RWPE1 (cell line): Measurements from ENCODE around the gene PSD4.
"Not testable (repeated sequence)": the region's sequence is repeated elsewhere in the genome, so short reads cannot be mapped to it uniquely, and the experiment has no call there.

Experiments used
- CTCF ChIA-PET: fragments of 350-600 bp; sonication (Branson Sonifier 250); formaldehyde crosslinking; extraction: SDS; loops from one replicate; lab custom pipeline; 2021; lab: Yijun Ruan, JAX
- POLR2A ChIA-PET: fragments of 400-600 bp; formaldehyde crosslinking; extraction: SDS; loops from one replicate; lab custom pipeline; 2020; ENCODE audit warnings: antibody characterized with exemption; ENCODE audit not compliant: low non-redundant PET; lab: Yijun Ruan, JAX
- DNase-seq: peaks from one replicate; pipeline ENCODE4 v3.0.0; 2012; ENCODE audit warnings: low spot score
- H3K27ac ChIP-seq: fragments of 450-650 bp; 2 replicates; pipeline ENCODE4 v1.5.1; 2017
- TF ChIP-seq, protein P1 (sequence below): fragments of 450-650 bp; conservative IDR thresholded peaks from 2 replicates; pipeline ENCODE4 v1.5.1; 2017; ENCODE audit warnings: low read depth, mild to moderate bottlenecking

The PSD4 gene

DNA sequence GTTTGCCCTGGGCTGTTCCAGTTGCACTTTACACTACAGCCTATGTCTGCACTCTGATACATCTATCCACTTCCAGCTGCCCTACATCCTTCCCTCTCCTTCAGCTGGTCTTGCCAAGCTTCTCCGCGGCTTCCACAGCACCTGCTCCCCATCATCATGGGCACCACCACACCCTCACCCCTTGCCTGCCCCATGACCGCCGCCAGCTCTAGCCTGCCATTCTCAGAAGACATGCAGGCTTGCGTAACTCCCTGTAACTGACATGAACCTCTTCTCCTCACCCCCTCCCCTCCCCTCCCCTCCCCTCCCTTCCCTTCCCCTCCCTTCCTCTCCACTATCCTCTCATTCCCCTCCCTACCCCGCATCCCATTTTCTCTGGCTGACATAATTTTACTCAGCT lies 59.0 kb downstream of the PSD4 start:
- CTCF ChIA-PET = interaction anchor here (0.5 to 1.5 kb wide), 2 partner anchors 34 to 151 kb away, joined by 3 to 5 read pairs; no protein-coding TSS in a partner anchor
- POLR2A ChIA-PET = no interaction called here
- H3K27ac ChIP-seq = 0 out of 2 replicates have a peak overlapping the region, but pooled peaks have one; percentile 4
- TF ChIP-seq, protein P1, sequence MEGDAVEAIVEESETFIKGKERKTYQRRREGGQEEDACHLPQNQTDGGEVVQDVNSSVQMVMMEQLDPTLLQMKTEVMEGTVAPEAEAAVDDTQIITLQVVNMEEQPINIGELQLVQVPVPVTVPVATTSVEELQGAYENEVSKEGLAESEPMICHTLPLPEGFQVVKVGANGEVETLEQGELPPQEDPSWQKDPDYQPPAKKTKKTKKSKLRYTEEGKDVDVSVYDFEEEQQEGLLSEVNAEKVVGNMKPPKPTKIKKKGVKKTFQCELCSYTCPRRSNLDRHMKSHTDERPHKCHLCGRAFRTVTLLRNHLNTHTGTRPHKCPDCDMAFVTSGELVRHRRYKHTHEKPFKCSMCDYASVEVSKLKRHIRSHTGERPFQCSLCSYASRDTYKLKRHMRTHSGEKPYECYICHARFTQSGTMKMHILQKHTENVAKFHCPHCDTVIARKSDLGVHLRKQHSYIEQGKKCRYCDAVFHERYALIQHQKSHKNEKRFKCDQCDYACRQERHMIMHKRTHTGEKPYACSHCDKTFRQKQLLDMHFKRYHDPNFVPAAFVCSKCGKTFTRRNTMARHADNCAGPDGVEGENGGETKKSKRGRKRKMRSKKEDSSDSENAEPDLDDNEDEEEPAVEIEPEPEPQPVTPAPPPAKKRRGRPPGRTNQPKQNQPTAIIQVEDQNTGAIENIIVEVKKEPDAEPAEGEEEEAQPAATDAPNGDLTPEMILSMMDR = no peak
- DNase-seq = no peak

DNA sequence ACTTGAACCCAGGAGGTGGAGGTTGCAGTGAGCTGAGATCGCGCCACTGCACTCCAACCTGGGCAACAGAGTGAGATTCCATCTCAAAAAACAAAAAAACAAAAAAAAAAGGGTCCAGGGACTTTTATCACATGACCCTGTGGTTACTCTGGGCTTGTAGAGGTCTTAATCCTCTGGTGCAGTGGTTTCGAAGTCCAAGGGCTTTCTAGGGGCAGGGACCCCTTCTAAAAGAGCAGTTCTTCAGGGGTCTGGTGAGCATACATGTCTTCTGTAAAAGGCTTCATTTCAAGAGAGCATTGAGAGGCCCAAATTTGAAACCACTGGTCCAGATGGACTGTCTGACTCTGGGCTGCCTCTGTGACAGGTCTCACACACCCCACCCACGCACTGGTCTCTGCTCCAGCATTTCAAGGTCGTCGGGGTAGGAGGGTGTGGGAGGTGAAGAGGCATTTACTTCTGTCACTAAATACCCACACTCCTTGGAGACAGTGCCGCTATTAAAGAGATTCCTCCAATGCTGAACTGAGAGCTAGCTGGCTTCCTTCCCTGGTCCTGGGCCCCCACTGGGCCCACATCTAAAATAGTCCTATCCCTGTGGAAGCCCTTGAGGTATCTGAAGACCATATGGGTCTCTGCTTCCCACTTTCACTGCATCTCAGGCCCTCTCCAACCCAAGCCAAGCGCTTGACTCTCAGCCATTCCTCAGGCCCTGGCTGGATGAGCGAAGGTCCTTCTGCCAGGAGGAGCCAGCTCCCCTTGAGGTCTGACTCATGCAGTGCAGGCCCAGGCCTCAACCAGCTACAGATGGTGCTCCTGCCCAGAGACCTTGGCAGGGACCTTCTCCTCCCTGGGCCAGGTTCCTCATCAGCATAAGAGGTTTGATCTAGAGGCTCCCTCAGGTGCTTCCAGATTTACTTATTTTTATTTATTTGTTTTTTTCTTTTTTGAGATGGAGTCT lies 60.1 kb downstream of the PSD4 start:
- peak overlapping the region; percentile 48 for H3K27ac ChIP-seq
- ChIA-PET CTCF (interaction anchor here (0.6 kb wide), 1 partner anchor 176 kb away, joined by 3 read pairs; no protein-coding TSS in a partner anchor), POLR2A (no interaction called here)
- TF ChIP-seq, protein P1 = no peak
- no peak for DNase-seq

DNA sequence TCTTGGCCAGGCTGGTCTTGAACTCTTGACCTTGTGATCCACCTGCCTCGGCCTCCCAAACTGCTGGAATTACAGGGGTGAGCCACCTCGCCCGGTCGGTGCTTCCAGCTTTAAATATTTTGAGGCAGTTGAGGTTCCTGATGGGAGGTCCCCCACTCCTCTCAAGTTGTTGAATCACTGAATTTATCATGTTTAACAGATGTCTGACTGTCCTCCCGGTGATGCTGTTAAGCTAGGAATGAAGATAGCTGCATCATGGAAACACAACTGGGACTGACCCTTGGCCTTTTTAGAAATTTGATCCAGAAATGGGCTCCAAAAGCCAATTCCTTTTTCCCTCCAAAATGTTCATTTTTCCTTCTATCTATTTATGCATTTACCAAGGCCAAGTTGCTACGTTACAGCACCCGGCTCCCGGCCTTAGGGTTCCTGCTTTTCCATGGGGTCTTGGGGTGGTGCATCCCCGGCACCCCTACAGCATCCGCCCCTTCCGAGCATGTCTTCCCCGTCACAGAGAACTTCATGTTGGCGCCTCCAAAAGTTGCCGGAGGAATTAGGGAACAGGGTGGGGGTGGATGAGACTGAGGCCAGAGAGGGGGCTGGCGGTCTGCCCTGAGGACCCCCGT lies 61.1 kb downstream of the PSD4 start:
- ChIA-PET CTCF (no interaction called here), POLR2A (no interaction called here)
- TF ChIP-seq, protein P1 = no peak
- peak overlapping the region; percentile 48 for H3K27ac ChIP-seq
- DNase-seq = no peak

DNA sequence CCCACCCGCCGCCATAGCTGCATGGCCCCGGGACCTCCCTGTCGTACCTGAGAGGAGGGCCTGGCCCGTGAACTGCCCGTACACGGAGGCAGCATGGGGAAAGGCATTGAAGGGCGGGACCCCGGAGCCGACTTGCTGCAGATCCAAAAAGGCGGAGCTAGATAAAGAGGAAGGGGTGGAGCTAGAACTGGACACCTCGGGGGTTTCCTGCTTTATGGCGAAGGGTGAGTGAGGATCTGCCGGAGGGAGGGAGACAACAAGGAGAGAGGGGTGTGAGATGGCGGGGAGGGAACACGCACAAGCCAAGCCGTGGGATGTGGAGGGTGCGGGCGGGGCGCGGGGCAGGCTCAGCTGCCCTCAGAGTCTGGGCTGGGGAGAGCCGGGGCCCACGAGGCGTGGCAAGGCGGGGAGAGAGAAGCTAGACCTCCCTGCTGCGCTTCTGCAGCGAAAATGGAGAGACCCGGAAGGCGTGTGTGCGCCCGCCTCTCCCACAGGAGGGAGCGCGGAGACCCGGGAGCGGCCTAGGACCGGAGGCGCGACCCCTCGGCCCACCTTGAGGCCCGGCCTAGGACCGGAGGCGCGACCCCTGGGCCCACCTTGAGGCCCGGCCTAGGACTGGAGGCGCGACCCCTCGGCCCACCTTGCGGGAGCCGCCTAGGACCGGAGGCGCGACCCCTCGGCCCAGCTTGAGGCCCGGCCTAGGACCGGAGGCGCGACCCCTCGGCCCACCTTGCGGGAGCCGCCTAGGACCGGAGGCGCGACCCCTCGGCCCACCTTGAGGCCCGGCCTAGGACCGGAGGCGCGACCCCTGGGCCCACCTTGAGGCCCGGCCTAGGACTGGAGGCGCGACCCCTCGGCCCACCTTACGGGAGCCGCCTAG lies 61.8 kb downstream of the PSD4 start:
- CTCF ChIA-PET, POLR2A ChIA-PET, DNase-seq: not testable (repeated sequence)
- H3K27ac ChIP-seq = peak overlapping the region; percentile 48; the same call in 1 of the 2 replicates

DNA sequence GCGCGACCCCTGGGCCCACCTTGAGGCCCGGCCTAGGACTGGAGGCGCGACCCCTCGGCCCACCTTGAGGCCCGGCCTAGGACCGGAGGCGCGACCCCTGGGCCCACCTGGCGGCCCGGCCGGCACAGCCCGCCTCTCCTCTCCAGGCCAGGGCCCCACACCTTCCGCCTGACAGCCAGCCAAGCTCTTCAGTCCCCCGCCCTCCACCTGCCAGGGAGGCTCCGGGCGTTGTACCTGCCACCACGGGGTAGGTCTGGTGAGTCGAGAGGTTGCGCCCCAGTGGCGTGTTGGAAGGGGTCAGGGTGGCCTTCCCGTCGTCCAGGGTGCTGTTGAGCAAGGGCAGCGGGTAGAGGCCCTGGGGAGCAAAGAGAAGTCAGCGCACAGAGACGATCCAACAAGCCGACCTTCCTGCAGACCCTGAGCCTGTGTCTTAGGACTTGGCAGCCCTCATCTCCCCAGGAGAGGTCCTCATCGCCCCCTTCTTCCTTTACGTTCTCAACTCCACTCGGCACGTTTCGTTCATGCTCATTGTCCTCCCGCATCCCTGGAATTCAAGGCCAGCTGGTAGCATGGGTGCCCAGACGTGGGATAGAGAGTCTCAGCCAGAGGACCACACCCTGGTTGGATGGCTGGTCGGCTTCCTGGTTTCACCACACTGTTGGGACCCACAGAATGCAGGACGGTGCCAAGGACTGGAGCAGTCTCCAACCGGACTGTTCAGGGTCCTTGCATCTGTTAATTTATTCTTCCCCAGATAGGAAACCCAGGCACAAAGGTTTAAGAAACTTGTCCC lies 62.8 kb downstream of the PSD4 start:
- POLR2A ChIA-PET = no interaction called here
- H3K27ac ChIP-seq = 0 out of 2 replicates have a peak overlapping the region, but pooled peaks have one; percentile 16
- TF ChIP-seq, protein P1 = no peak
- DNase-seq = no peak
- CTCF ChIA-PET = interaction anchor here (0.8 kb wide), 1 partner anchor 35 kb away, joined by 4 read pairs; no protein-coding TSS in a partner anchor

DNA sequence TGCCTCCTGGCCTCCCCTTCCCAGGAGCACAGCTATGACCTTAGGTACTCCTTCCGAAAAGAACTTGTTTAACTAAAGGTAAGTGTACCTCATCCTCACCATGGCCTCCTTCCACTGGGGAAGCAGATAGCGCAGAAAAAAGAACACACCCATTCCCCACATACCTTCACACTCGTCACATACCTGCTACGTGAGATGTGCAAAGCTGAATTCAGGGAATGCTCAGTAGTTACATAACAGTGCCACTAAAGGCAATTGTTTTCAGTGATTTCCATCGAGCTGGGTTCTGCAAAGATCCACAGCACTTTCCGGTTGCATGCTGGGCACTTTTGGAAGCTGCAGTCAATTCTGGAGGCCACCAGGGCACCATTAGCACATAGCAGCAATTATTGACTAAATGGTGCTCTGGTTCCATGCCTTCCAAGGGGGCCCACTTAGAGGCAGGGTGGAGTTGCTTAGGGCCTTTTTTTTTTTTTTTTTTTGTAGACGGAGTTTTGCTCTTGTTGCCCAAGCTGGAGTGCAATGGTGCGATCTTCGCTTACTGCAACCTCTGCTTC lies 63.9 kb downstream of the PSD4 start:
- DNase-seq = no peak
- CTCF ChIA-PET = no interaction called here
- TF ChIP-seq, protein P1 = no peak
- POLR2A ChIA-PET = no interaction called here
- no peak overlapping the region for H3K27ac ChIP-seq
